Uterus (tissue), 2 donors: ENCODE data around the gene PIP5KL1.

ENCODE experiments used
- CTCF ChIP-seq, 4 experiments: fragments of 200-600 bp in 2 of 4; fragments of 450-650 bp in 2 of 4; sonication (generic) in 2 of 4; IDR thresholded peaks; one replicate each; pipeline ENCODE4 v1.5.1; 2016 to 2019; ENCODE audit warnings: antibody characterized with exemption in 4 of 4, mild to moderate bottlenecking in 2 of 4, moderate library complexity in 1 of 4
- POLR2A ChIP-seq, 2 donors: fragments of 450-650 bp; IDR thresholded peaks; one replicate each; pipeline ENCODE4 v1.6.1; 2016; ENCODE audit warnings: antibody characterized with exemption in 2 of 2, mild to moderate bottlenecking in 1 of 2, moderate library complexity in 1 of 2

GRCh38 chr9:127905004-127905728, 25.4 kb downstream of the PIP5KL1 start:
- no peak for TF ChIP-seq CTCF (IDR thresholded peaks at IDR 0.05)
- TF ChIP-seq POLR2A (IDR thresholded peaks at IDR 0.05): no peak
